ENCODE results near the gene TMEFF1. TPM values are rescaled to one million over a fixed set of nuclear protein-coding genes. Genes with fewer than 3 reads are reported as not detected.

The TMEFF1 gene
- total RNA-seq, 1 experiment from 2014 or later: 1.2 TPM

- no peak for DNase-seq (ENCODE audit: low spot score)
Observed at GRCh38 chr9:100447041-100447440, 25.9 kb upstream of the TMEFF1 start.

GRCh38 chr9:100448266-100448665, 24.7 kb upstream of the TMEFF1 start:
- DNase-seq (ENCODE audit: low spot score): no peak

GRCh38 chr9:100449420-100449819, 23.5 kb upstream of the TMEFF1 start:
- DNase-seq (ENCODE audit: low spot score): no peak

- DNase-seq (ENCODE audit: low spot score): no peak
Observed at GRCh38 chr9:100452894-100453293, 20.1 kb upstream of the TMEFF1 start.

GRCh38 chr9:100455470-100455869, 17.5 kb upstream of the TMEFF1 start:
- DNase-seq (ENCODE audit: low spot score): no peak

- DNase-seq (ENCODE audit: low spot score): no peak
Observed at GRCh38 chr9:100457517-100457916, 15.4 kb upstream of the TMEFF1 start.

GRCh38 chr9:100459963-100460362, 13.0 kb upstream of the TMEFF1 start:
- DNase-seq (ENCODE audit: low spot score): no peak

- DNase-seq (ENCODE audit: low spot score): no peak
Observed at GRCh38 chr9:100465274-100465673, 7.7 kb upstream of the TMEFF1 start.

GRCh38 chr9:100465761-100466160, 7.2 kb upstream of the TMEFF1 start:
- no peak for DNase-seq (ENCODE audit: low spot score)

- no peak for DNase-seq (ENCODE audit: low spot score)
Observed at GRCh38 chr9:100466171-100466828, 6.6 kb upstream of the TMEFF1 start.

GRCh38 chr9:100466829-100467221, 6.1 kb upstream of the TMEFF1 start:
- no peak for DNase-seq (ENCODE audit: low spot score)

GRCh38 chr9:100468041-100468440, 4.9 kb upstream of the TMEFF1 start:
- no peak for DNase-seq (ENCODE audit: low spot score)

- no peak for DNase-seq (ENCODE audit: low spot score)
Observed at GRCh38 chr9:100472268-100472667, 681 bp upstream of the TMEFF1 start.

- no peak for DNase-seq (ENCODE audit: low spot score)
Observed at GRCh38 chr9:100473276-100474081, 530 bp downstream of the TMEFF1 start.

- DNase-seq (ENCODE audit: low spot score): no peak
Observed at GRCh38 chr9:100474082-100474923, 1.4 kb downstream of the TMEFF1 start.

- no peak for DNase-seq (ENCODE audit: low spot score)
Observed at GRCh38 chr9:100474924-100475276, 2.0 kb downstream of the TMEFF1 start.

- no peak for DNase-seq (ENCODE audit: low spot score)
Observed at GRCh38 chr9:100477241-100477640, 4.3 kb downstream of the TMEFF1 start.

- no peak for DNase-seq (ENCODE audit: low spot score)
Observed at GRCh38 chr9:100478192-100478591, 5.2 kb downstream of the TMEFF1 start.

- no peak for DNase-seq (ENCODE audit: low spot score)
Observed at GRCh38 chr9:100479820-100480219, 6.9 kb downstream of the TMEFF1 start.

- DNase-seq (ENCODE audit: low spot score): no peak
Observed at GRCh38 chr9:100485196-100485595, 12.2 kb downstream of the TMEFF1 start.

- no peak for DNase-seq (ENCODE audit: low spot score)
Observed at GRCh38 chr9:100486479-100487176, 13.7 kb downstream of the TMEFF1 start.

GRCh38 chr9:100488177-100488576, 15.2 kb downstream of the TMEFF1 start:
- DNase-seq (ENCODE audit: low spot score): no peak
